Mesothelial cell of epicardium (in vitro differentiated cells): ENCODE results near the gene ARL8A. TPM values are rescaled to one million over a fixed set of nuclear protein-coding genes. Genes with fewer than 3 reads are reported as not detected.
A peak's percentile ranks its signal among the peaks of the same experiment; 100 is the strongest.

Experiments
- DNase-seq, 2 experiments: peaks; one replicate each; pipeline ENCODE4 v3.0.0; 2021; ENCODE audit warnings: low spot score in 2 of 2; ENCODE audit not compliant: unreplicated experiment in 2 of 2
- H3K27ac Mint-ChIP-seq: 2 replicates; pipeline ENCODE4 v1.8.0; 2021; ENCODE audit warnings: mixed read lengths
- H3K27me3 Mint-ChIP-seq: 2 replicates; pipeline ENCODE4 v1.8.0; 2021; ENCODE audit warnings: low read depth, mixed read lengths
- H3K36me3 Mint-ChIP-seq: 2 replicates; pipeline ENCODE4 v1.8.0; 2021; ENCODE audit warnings: mixed read lengths
- H3K4me1 Mint-ChIP-seq: 2 replicates; pipeline ENCODE4 v1.8.0; 2021; ENCODE audit warnings: mixed read lengths
- H3K4me3 Mint-ChIP-seq: 2 replicates; pipeline ENCODE4 v1.8.0; 2021; ENCODE audit warnings: mild to moderate bottlenecking, moderate library complexity, mixed read lengths
- H3K9me3 Mint-ChIP-seq: 2 replicates; pipeline ENCODE4 v1.8.0; 2021; ENCODE audit warnings: mixed read lengths
- CTCF ChIP-seq: fragments of 200-600 bp; sonication (generic); IDR thresholded peaks from one replicate; pipeline ENCODE4 v1.5.0; 2021; ENCODE audit warnings: antibody characterized with exemption; ENCODE audit not compliant: unreplicated experiment
- total RNA-seq: library from RNA; stranded (reverse); gene quantifications from 3 replicates; pipeline ENCODE4 v1.2.1, GENCODE V29; 2021

ARL8A gene
- total RNA-seq, 1 donor from 2014 or later = 79.6 TPM

- Mint-ChIP-seq H3K4me3 (no peak overlapping the region), H3K36me3 (peaks cover 9% of the 10 kb centered on the region), H3K9me3 (no peaks in the 10 kb centered on the region), H3K27ac (peak overlapping the region; percentile 43), H3K27me3 (no peaks in the 10 kb centered on the region), H3K4me1 (peaks cover 21% of the 10 kb centered on the region)
- DNase-seq = no peak
- no peak for TF ChIP-seq CTCF
Observed at GRCh38 chr1:202129453-202130296, 14.9 kb downstream of the ARL8A start.

GRCh38 chr1:202127836-202128622, 16.5 kb downstream of the ARL8A start:
- peaks cover 6% of the 10 kb centered on the region for H3K36me3 Mint-ChIP-seq
- H3K27me3 Mint-ChIP-seq = peaks cover 2% of the 10 kb centered on the region
- peaks cover 19% of the 10 kb centered on the region for H3K4me1 Mint-ChIP-seq
- no peak for DNase-seq
- no peak overlapping the region for H3K4me3 Mint-ChIP-seq
- no peak for TF ChIP-seq CTCF
- H3K27ac Mint-ChIP-seq = no peak overlapping the region
- H3K9me3 Mint-ChIP-seq = no peaks in the 10 kb centered on the region

- no peak overlapping the region for H3K4me3 Mint-ChIP-seq
- peaks cover 2% of the 10 kb centered on the region for H3K27me3 Mint-ChIP-seq
- no peaks in the 10 kb centered on the region for H3K9me3 Mint-ChIP-seq
- peaks cover 14% of the 10 kb centered on the region for H3K4me1 Mint-ChIP-seq
- TF ChIP-seq CTCF = no peak
- no peak for DNase-seq
- H3K27ac Mint-ChIP-seq = no peak overlapping the region
- peaks cover 1% of the 10 kb centered on the region for H3K36me3 Mint-ChIP-seq
Observed at GRCh38 chr1:202127061-202127460, 17.5 kb downstream of the ARL8A start.

- H3K36me3 Mint-ChIP-seq = peaks cover 1% of the 10 kb centered on the region
- no peak overlapping the region for H3K27ac Mint-ChIP-seq
- no peak for DNase-seq
- no peak for TF ChIP-seq CTCF
- H3K27me3 Mint-ChIP-seq = peaks cover 2% of the 10 kb centered on the region
- H3K4me1 Mint-ChIP-seq = peaks cover 9% of the 10 kb centered on the region
- H3K9me3 Mint-ChIP-seq = no peaks in the 10 kb centered on the region
- no peak overlapping the region for H3K4me3 Mint-ChIP-seq
Observed at GRCh38 chr1:202126426-202126825, 18.1 kb downstream of the ARL8A start.

- Mint-ChIP-seq H3K4me1 (peaks cover 9% of the 10 kb centered on the region), H3K4me3 (no peak overlapping the region), H3K36me3 (peaks cover 1% of the 10 kb centered on the region), H3K27ac (no peak overlapping the region), H3K9me3 (no peaks in the 10 kb centered on the region), H3K27me3 (peaks cover 2% of the 10 kb centered on the region)
- TF ChIP-seq CTCF = no peak
- DNase-seq = no peak
Observed at GRCh38 chr1:202125611-202126010, 18.9 kb downstream of the ARL8A start.
